T-helper 2 cell treated with Interferon-gamma antibody and Interleukin-4, amounts not matched to agents 5 μg/mL and 100 μg/mL, for 36 hours (primary cell): ENCODE measurements around the gene GRB2.
A peak's percentile ranks its signal among the peaks of the same experiment; 100 is the strongest.

Source experiments
- DNase-seq: peaks from one replicate; pipeline ENCODE4 v3.0.0; 2021; ENCODE audit warnings: low spot score
- H3K27ac Mint-ChIP-seq: one replicate; pipeline ENCODE4 v1.8.0; 2021; ENCODE audit warnings: mild to moderate bottlenecking, mixed read lengths
- H3K27me3 Mint-ChIP-seq: one replicate; pipeline ENCODE4 v1.8.0; 2021; ENCODE audit warnings: low read depth, mixed read lengths
- H3K36me3 Mint-ChIP-seq: one replicate; pipeline ENCODE4 v1.8.0; 2021; ENCODE audit warnings: low read depth, mixed read lengths
- H3K4me1 Mint-ChIP-seq: one replicate; pipeline ENCODE4 v1.8.0; 2021; ENCODE audit warnings: low read depth, mixed read lengths
- H3K4me3 Mint-ChIP-seq: one replicate; pipeline ENCODE4 v1.8.0; 2022; ENCODE audit warnings: mild to moderate bottlenecking, moderate library complexity, mixed read lengths
- H3K9me3 Mint-ChIP-seq: one replicate; pipeline ENCODE4 v1.8.0; 2021; ENCODE audit warnings: mixed read lengths

The GRB2 gene

DNA sequence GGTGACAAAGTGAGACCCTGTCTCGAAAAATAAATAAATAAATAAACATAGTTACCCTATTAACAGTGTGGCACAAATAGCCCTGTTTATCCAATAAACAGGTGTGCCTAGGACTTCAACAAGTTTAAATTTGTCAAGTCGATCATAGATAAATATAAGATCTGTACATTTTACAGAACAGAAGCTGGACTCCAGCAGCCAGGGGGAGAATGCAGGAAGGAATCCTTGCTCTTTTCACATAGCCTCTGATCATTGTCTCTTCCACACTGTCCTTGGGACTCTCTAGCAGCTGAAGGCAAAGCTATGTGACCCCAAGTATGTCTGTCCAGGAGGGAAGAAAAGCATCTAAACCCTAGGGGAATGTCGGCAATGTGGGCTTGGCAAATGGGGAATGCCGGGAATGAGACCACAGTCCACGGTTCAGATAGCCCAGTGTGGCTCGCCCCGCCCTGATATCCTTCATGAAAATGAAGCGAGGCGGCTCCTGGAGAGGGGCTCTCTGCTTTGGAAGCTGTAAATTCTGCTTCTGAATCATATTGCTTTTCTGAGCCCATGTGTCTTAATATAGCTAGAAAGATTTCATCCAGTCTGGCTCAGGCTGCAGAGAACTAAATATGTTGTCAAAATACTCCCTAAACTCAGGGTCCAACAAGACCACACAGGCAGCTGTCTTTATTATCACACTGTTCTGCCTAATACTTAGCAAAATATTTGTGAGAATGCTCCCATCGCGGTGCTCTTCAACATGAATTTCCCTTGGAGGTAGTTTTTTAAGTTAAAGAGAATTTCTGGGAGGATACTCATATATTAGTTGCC, 24.9 kb upstream of the GRB2 start:
- Mint-ChIP-seq H3K9me3 (no peaks in the 10 kb centered on the region), H3K36me3 (no peaks in the 10 kb centered on the region), H3K4me3 (no peak overlapping the region), H3K27ac (no peak overlapping the region), H3K27me3 (peaks cover 38% of the 10 kb centered on the region), H3K4me1 (peaks cover 15% of the 10 kb centered on the region)
- no peak for DNase-seq

GRCh38 chr17:75428543-75429469, 23.3 kb upstream of the GRB2 start:
- H3K4me1 Mint-ChIP-seq: peaks cover 8% of the 10 kb centered on the region
- H3K4me3 Mint-ChIP-seq: no peak overlapping the region
- no peak for DNase-seq
- H3K9me3 Mint-ChIP-seq: no peaks in the 10 kb centered on the region
- H3K27me3 Mint-ChIP-seq: peaks cover 27% of the 10 kb centered on the region
- no peaks in the 10 kb centered on the region for H3K36me3 Mint-ChIP-seq
- H3K27ac Mint-ChIP-seq: no peak overlapping the region

GRCh38 chr17:75418531-75418930, 13.1 kb upstream of the GRB2 start:
- H3K9me3 Mint-ChIP-seq: no peaks in the 10 kb centered on the region
- H3K4me1 Mint-ChIP-seq: peaks cover 8% of the 10 kb centered on the region
- H3K27me3 Mint-ChIP-seq: peaks cover 23% of the 10 kb centered on the region
- H3K4me3 Mint-ChIP-seq: no peak overlapping the region
- DNase-seq: no peak
- no peak overlapping the region for H3K27ac Mint-ChIP-seq
- H3K36me3 Mint-ChIP-seq: no peaks in the 10 kb centered on the region

GRCh38 chr17:75417054-75417580, 11.6 kb upstream of the GRB2 start:
- no peak for DNase-seq
- H3K27ac Mint-ChIP-seq: no peak overlapping the region
- peaks cover 20% of the 10 kb centered on the region for H3K4me1 Mint-ChIP-seq
- H3K36me3 Mint-ChIP-seq: no peaks in the 10 kb centered on the region
- H3K9me3 Mint-ChIP-seq: no peaks in the 10 kb centered on the region
- H3K27me3 Mint-ChIP-seq: peaks cover 23% of the 10 kb centered on the region
- H3K4me3 Mint-ChIP-seq: no peak overlapping the region

- no peak for DNase-seq
- Mint-ChIP-seq H3K4me3 (no peak overlapping the region), H3K36me3 (no peaks in the 10 kb centered on the region), H3K27ac (no peak overlapping the region), H3K27me3 (peaks cover 23% of the 10 kb centered on the region), H3K4me1 (peaks cover 28% of the 10 kb centered on the region), H3K9me3 (no peaks in the 10 kb centered on the region)
Measured at GRCh38 chr17:75416006-75416405, 10.5 kb upstream of the GRB2 start.

DNA sequence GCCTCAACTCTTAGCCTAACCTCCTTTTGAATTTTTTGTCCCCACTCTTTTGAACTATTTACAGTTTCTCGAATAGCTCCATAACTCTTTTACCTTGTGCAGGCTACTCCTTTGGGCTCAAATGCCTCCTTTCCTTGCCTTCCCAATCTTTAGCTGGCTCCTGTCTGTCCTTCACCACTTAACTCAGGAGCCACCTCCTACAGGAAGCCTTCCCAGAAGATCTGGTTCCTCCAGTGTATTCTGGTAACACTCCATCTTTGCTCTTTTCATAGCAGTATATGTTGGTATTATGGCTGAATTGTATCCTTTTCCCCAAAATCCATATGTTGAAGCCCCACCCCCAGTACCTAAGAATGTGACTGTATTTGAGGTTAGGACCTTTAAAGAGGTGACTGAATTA, 9.0 kb upstream of the GRB2 start:
- no peak overlapping the region for H3K27ac Mint-ChIP-seq

DNA sequence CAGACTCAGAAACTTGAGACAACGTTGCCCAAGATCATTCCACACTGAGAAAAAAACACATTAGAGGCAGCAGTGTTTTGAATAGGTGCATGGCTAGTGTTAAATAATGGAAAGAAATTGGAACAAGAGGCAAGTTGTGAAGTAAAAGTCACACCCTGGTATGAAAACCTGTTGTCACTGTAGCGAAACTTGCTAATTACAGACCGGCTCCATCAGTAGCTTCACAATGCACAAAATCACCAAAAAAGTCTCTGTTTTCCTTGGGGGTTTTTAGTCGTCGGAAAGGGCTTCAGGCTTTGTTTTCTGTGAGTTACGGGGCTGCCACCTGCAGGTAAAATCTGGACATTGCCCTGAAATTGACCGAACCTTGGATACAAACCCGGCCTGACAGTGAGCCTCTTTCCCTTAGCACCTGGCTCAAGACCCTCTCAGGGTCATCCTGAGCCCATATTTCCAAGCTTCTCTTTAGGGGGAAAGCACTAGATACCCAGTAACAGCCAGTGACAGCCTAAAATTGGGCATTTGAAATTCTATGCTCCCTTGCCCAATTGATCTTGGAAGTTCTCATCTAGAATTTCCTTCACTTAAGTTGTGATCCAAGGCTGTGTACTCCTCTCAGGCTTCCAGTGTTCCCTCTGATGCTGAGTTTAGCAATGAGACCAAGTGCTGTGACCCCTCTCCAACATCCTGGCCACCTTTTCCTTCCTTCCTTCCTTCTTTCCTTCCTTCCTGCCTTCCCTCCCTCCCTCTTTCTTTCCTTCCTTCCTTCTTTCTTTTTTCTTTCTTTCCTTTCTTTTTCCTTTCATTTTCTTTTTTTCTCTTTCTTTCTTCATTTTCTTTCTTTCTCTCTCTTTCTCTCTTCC, 7.2 kb upstream of the GRB2 start:
- H3K4me3 Mint-ChIP-seq: peak overlapping the region; percentile 47

More for the DNA sequence above, 9.0 kb upstream of the GRB2 start:
- DNase-seq: no peak
- no peak overlapping the region for H3K4me3 Mint-ChIP-seq
- no peaks in the 10 kb centered on the region for H3K9me3 Mint-ChIP-seq
- no peaks in the 10 kb centered on the region for H3K36me3 Mint-ChIP-seq
- peaks cover 21% of the 10 kb centered on the region for H3K27me3 Mint-ChIP-seq
- H3K4me1 Mint-ChIP-seq: peaks cover 32% of the 10 kb centered on the region

GRCh38 chr17:75411328-75412067, 6.0 kb upstream of the GRB2 start:
- Mint-ChIP-seq H3K27me3 (peaks cover 17% of the 10 kb centered on the region), H3K27ac (peak overlapping the region; percentile 69), H3K4me3 (peak overlapping the region; percentile 47), H3K4me1 (peaks cover 36% of the 10 kb centered on the region), H3K36me3 (no peaks in the 10 kb centered on the region), H3K9me3 (no peaks in the 10 kb centered on the region)
- no peak for DNase-seq

More for the DNA sequence above, 7.2 kb upstream of the GRB2 start:
- H3K4me1 Mint-ChIP-seq: peaks cover 33% of the 10 kb centered on the region
- H3K36me3 Mint-ChIP-seq: no peaks in the 10 kb centered on the region
- H3K27me3 Mint-ChIP-seq: peaks cover 17% of the 10 kb centered on the region
- H3K9me3 Mint-ChIP-seq: no peaks in the 10 kb centered on the region
- peak overlapping the region; percentile 69 for H3K27ac Mint-ChIP-seq
- peak; percentile 70 for DNase-seq

GRCh38 chr17:75410141-75410540, 4.7 kb upstream of the GRB2 start:
- H3K9me3 Mint-ChIP-seq: no peaks in the 10 kb centered on the region
- no peak overlapping the region for H3K27ac Mint-ChIP-seq
- no peaks in the 10 kb centered on the region for H3K36me3 Mint-ChIP-seq
- no peak overlapping the region for H3K4me3 Mint-ChIP-seq
- no peak for DNase-seq
- H3K4me1 Mint-ChIP-seq: peaks cover 45% of the 10 kb centered on the region
- H3K27me3 Mint-ChIP-seq: peaks cover 10% of the 10 kb centered on the region

GRCh38 chr17:75407655-75408352, 2.3 kb upstream of the GRB2 start:
- H3K27me3 Mint-ChIP-seq: no peaks in the 10 kb centered on the region

GRCh38 chr17:75406222-75406615, 741 bp upstream of the GRB2 start:
- no peak for DNase-seq
- H3K4me1 Mint-ChIP-seq: peaks cover 43% of the 10 kb centered on the region
- H3K4me3 Mint-ChIP-seq: peak overlapping the region; percentile 98
- no peaks in the 10 kb centered on the region for H3K9me3 Mint-ChIP-seq
- H3K27me3 Mint-ChIP-seq: no peaks in the 10 kb centered on the region
- peak overlapping the region; percentile 86 for H3K27ac Mint-ChIP-seq
- H3K36me3 Mint-ChIP-seq: peaks cover 16% of the 10 kb centered on the region

More at GRCh38 chr17:75407655-75408352, 2.3 kb upstream of the GRB2 start:
- H3K36me3 Mint-ChIP-seq: peaks cover 13% of the 10 kb centered on the region
- DNase-seq: no peak
- no peak overlapping the region for H3K4me3 Mint-ChIP-seq
- H3K27ac Mint-ChIP-seq: no peak overlapping the region
- peaks cover 45% of the 10 kb centered on the region for H3K4me1 Mint-ChIP-seq
- no peaks in the 10 kb centered on the region for H3K9me3 Mint-ChIP-seq

GRCh38 chr17:75404731-75405364, 630 bp downstream of the GRB2 start:
- H3K4me1 Mint-ChIP-seq: peaks cover 39% of the 10 kb centered on the region
- no peaks in the 10 kb centered on the region for H3K27me3 Mint-ChIP-seq
- no peaks in the 10 kb centered on the region for H3K9me3 Mint-ChIP-seq
- peak; percentile 55 for DNase-seq
- H3K27ac Mint-ChIP-seq: peak overlapping the region; percentile 99
- peak overlapping the region; percentile 98 for H3K4me3 Mint-ChIP-seq
- H3K36me3 Mint-ChIP-seq: peaks cover 18% of the 10 kb centered on the region
